OCI-M2 (cell line): Measurements from ENCODE around the gene SELPLG.
"Not testable (repeated sequence)": the region's sequence is repeated elsewhere in the genome, so short reads cannot be mapped to it uniquely, and the experiment has no call there.

ENCODE experiments used
- DNase-seq: peaks from one replicate; lab custom pipeline; 2025; ENCODE audit not compliant: unreplicated experiment; lab: John Stamatoyannopoulos, UW

The SELPLG gene

DNA sequence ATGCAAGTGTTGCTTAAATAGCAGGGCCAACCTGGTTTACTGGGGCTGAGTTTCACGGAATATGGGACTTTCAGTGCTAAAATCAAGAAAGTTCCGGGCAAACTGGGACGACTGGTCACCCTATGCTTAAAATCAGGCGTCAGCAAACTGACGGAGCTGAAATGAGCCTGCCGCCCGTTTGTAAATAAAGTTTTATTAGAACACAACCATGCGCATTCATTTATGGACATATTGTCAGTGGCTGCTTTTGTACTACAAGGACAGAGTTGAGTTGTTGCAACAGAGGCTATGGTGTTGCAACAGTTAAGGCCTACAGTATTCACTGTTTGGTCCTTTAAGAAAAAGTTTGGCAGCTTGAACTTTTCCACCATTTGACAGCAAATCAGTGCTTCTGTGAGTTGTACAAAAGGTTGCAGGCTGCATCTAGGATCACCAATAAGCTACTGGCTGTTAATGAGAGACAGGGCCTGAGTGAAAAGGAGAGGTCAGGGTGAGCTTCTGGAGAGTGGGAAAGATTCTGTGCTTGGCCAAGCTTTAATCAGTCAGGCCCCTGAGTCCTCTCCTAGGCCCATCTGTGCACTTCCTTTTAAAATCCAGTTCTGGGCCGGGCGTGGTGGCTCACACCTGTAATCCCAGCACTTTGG, 13.3 kb downstream of the SELPLG start:
- DNase-seq = no peak

- DNase-seq = no peak
Measured at GRCh38 chr12:108619369-108620160, 14.1 kb downstream of the SELPLG start.

DNA sequence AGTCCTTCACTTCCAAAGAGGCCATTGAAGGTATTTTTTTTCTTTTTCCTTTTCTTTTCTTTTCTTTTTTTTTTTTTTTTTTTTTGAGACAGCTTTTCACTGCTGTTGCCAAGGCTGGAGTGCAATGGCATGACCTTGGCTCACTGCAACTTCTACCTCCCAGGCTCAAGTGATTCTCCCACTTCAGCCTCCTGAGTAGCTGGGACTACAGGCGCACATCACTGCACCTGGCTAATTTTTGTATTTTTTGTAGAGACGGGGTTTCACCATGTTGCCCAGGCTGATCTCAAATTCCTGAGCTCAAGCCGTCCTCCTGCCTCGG, 14.8 kb downstream of the SELPLG start:
- not testable (repeated sequence) for DNase-seq

GRCh38 chr12:108618079-108618952, 15.4 kb downstream of the SELPLG start:
- DNase-seq = peak; percentile 20

DNA sequence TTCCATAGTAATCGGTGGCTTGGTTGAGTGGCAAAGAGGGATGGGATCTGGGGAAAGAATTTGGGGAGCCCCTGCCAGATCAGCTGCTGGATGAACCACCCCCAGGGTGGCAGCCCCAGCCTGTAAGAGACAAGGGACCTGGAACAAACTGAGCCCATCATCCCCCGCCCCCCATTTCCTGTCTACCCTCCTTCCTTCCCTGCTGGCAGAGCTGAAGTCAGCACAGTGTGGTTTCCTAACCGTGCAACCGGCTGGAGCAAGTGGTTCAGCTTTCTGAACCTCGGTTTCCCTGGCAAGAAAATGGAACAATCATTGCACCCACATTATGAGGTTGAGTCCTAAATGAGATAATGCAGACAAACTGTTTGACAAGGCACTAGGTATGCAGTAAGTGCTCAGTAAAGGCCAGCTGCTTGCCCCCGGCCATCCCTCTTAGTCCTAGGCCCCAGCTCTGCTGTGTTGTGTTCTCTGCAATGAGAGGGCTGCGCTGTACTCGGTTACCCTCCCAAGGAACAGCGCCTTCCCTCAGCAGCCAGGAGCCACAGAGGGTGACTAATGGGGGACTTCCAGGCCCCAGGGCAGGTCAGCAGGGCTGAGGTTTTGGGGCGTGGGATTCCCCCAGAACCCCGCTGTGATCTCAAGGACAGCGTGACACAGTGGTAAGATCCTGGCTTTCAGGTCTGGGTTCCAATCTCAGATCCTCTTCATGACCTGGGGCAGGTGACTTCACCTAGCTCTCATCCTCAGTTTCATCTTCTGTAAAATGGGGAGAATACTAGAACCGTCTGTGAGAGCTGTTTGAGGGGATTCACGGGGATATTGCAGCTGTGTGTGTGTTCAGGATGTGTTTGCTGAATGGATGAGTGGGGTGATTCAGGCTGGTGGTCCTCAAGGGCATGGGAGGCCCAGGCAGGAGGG, 16.5 kb downstream of the SELPLG start:
- DNase-seq = no peak

GRCh38 chr12:108616359-108616758, 17.3 kb downstream of the SELPLG start:
- no peak for DNase-seq

- no peak for DNase-seq
Measured at GRCh38 chr12:108615918-108616317, 17.8 kb downstream of the SELPLG start.

DNA sequence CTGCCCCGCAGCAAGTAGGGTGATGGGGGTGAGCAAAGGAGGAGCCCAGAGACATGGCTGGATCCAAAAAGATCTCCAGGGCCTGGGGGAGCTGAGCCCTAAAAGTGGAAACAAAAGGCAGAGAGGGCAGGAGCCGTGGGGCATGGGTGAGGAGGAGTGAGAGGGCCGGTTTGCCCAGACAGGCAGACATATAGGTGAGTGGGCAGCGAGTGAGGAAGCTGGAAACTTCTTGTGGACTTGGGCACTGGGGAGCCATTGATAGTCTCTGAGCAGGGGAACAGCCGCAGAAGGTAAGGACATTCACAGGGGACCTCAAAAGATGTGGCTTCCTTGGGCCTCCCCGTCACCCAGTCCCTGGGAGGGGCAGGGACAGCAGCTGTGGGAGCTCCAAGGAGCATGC, 19.1 kb downstream of the SELPLG start:
- no peak for DNase-seq

- DNase-seq = no peak
Measured at GRCh38 chr12:108614041-108614440, 19.7 kb downstream of the SELPLG start.

GRCh38 chr12:108613548-108613947, 20.1 kb downstream of the SELPLG start:
- no peak for DNase-seq

DNA sequence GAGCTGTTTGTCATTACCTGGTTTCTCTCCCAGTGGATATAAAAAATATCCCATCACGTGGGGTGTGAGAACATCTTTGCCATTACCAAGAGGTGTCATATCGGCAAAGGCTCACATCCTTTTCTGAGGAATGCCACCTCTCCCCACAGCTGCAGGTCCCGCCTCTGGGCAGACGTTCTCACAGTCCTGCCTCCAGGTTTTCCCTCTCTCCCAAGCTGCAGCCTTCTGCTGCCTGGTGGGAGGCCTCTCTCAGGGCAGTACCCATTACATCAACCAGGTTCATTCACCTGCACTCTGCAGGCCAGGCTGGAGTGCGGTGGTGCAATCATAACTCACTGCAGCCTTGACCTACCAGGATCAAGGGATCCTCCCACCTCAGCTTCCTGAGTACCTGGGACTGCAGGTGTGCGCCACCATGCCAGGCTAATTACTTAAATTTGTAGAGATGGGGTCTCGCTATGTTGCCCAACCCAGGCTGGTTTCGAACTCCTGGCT, 20.9 kb downstream of the SELPLG start:
- no peak for DNase-seq

GRCh38 chr12:108611884-108612415, 21.7 kb downstream of the SELPLG start:
- no peak for DNase-seq

DNA sequence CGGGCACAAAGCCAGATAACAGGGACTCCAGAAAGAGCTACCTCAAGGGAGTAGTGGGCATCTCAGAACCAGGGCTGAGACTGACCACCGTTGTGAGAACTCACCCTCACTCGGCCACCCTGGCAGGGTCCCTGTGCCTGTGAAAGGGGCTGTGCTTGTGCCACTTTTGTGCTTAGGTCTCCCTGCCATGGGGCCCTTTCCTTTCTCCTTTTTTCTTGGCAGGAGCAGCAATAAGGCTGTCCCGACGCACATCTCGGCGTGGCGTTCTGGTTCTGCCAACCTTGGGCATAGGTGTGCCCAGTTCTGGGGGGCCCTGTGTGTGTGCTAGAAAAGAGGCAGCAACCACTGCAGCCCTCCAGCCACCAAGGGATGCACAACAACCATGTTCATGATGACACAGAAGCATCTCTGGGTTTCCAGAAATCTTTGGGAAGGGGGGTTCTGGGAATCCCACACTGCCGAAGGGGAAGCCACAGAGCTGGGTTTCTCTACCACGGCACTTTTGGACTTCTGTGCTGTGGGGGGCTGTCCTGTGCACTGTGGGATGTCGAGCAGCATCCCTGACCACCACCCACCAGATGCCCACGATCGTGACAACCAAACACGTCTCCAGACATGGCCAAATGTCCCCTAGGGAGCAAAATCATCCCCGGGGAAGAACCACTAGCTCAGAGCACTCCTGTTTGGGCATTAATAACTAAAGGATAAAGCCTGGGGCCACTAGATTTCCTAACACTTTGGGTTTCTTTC, 22.7 kb downstream of the SELPLG start:
- DNase-seq = no peak

DNA sequence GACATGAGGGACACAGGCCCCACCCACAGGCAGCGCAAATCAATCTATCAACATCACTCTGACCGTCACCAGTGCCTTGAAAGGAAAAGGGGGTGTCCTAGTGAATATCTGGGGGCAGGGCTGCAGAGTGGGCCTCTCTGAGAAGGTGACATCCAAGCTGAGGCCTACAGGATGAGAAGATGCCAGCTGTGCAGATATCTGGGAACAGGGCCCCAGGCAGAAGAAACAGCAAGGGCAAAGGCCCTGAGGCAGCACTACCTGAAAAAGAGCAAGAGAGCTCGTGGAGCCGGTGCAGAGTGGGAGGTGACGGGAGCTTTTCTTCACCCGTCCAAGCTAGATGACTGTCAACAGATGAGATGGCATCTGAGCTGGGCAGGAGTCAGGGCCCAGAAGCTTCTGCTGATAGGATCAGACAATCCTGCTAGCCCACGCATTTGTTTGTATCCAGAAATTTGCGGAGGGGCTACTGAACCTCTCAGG, 23.3 kb downstream of the SELPLG start:
- DNase-seq = no peak

GRCh38 chr12:108609537-108610335, 24.0 kb downstream of the SELPLG start:
- no peak for DNase-seq

DNA sequence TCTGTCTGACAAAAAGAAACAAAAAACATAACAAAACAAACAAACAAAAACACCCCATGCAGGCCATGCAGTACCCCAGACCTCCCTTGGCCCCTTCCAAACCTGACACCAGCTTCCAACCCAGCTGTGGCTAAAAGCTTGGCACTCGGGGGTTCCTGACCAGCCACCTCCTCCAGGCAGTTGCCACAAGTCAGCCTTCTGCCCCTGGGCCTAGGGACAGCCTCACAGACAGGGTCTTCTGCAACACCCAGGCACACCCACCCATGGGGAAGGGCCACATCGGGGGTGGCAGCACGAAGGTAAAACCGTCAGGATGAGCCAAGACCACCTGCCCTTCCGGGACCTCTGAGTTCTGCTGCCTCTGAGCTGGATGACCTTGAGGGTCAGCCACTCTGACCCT, 25.1 kb downstream of the SELPLG start:
- no peak for DNase-seq

DNA sequence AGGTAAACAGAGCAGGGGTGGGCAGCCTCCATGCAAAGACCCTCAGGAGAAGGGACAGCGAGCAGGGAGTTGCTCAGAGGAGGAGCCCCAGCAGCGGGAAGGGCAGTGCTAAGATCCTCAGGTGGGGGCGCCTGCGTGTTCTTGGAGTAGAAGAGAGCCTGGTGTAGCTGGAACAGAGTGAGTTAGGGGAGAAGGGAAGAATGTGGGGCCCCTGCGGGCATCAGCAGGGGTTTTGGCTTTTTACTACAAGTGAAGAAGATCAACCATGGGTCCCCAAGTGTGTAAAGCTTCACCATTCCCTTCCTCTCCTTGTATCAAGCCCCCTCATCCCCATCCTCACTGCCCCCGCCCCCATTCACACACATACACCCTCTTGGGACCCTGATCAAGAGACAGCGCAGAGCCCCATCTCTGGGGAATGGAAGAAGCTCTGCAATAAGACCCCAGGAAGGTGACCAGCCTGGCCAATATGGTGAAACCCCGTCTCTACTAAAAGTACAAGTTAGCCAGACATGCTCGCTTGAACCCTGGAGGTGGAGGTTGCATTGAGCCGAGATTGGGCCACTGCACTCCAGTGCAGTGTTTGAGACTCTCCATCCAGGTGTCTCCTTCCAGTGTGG, 25.6 kb downstream of the SELPLG start:
- DNase-seq = no peak

DNA sequence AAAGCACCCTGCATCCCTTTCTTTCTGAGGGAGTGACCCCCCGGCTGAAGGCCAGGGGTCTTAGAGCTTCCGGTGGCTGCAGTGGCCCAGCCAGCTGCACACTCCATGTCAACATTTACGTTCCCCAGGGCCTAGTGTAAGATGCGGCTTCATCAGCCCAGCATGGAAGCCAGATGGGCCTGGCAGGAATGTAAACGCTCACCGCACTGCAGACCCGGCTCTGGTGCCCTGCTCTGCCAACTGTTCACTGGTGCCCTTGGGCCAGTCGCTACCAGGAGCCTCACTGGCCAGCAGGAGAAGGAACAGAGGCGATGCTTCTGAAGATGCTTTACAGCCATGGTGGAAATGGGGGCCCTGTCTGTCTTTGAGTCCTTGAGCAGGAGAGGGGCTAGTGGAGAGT, 27.2 kb downstream of the SELPLG start:
- DNase-seq = no peak
